SJCRH30 (cell line): Measurements from ENCODE around the gene CREG2. TPM values are rescaled to one million over a fixed set of nuclear protein-coding genes. Genes with fewer than 3 reads are reported as not detected.
A peak's percentile ranks its signal among the peaks of the same experiment; 100 is the strongest.
"Not testable (repeated sequence)": the region's sequence is repeated elsewhere in the genome, so short reads cannot be mapped to it uniquely, and the experiment has no call there.

Source experiments
- DNase-seq, 2 experiments: peaks; one replicate each; pipeline ENCODE4 v3.0.0-alpha.2; 2015 to 2020
- H3K27ac ChIP-seq: fragments of 250-450 bp; sonication (Bioruptor Pico); 2 replicates; pipeline ENCODE4 v1.5.1; 2020; ENCODE audit warnings: mild to moderate bottlenecking, moderate library complexity
- H3K27me3 ChIP-seq: fragments of 250-450 bp; sonication (Bioruptor Pico); 2 replicates; pipeline ENCODE4 v1.5.1; 2020; ENCODE audit warnings: mild to moderate bottlenecking, moderate library complexity
- H3K36me3 ChIP-seq: fragments of 250-450 bp; sonication (Bioruptor Pico); 2 replicates; pipeline ENCODE4 v1.5.1; 2020; ENCODE audit warnings: mild to moderate bottlenecking, moderate library complexity
- H3K4me1 ChIP-seq: fragments of 250-450 bp; sonication (Bioruptor Pico); 2 replicates; pipeline ENCODE4 v1.5.1; 2020; ENCODE audit warnings: mild to moderate bottlenecking, moderate library complexity
- H3K4me3 ChIP-seq: fragments of 250-450 bp; sonication (Bioruptor Pico); 2 replicates; pipeline ENCODE4 v1.5.1; 2020; ENCODE audit warnings: mild to moderate bottlenecking, moderate library complexity
- H3K9me3 ChIP-seq: fragments of 250-450 bp; sonication (Bioruptor Pico); replicated peaks from 2 replicates; pipeline ENCODE4 v1.5.1; 2020; ENCODE audit warnings: mild to moderate bottlenecking, moderate library complexity
- total RNA-seq: library from RNA; depleted of rRNA; stranded (reverse); fragments of >200 nt; shearing (Covaris generic); gene quantifications from 2 replicates; pipeline ENCODE4 v1.2.3, GENCODE V29; 2014

The CREG2 gene
- total RNA-seq, 1 experiment from 2014 or later, result 0.04 TPM

DNA sequence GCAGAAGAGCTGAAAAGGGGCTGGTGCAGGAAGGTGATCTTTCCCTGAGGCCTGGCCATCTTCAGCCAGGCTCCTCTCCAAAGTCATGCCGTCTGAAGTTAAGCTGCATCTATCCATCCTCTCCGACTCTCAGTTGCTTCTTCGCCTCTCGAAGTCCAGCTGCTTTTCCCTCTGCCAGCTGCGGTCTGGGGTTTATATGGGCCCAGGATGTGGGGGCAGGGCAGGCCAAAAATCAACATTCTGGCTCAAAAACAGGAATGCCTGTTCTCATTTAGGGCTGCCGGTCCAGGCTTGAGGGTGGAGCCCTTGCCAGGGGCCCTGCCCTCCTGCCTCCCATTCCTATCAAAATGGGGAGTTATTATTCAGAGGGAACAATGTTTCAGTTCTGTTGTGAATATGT is 31.2 kb downstream of the CREG2 start:
- H3K27me3 ChIP-seq, result no peaks in the 10 kb centered on the region

DNA sequence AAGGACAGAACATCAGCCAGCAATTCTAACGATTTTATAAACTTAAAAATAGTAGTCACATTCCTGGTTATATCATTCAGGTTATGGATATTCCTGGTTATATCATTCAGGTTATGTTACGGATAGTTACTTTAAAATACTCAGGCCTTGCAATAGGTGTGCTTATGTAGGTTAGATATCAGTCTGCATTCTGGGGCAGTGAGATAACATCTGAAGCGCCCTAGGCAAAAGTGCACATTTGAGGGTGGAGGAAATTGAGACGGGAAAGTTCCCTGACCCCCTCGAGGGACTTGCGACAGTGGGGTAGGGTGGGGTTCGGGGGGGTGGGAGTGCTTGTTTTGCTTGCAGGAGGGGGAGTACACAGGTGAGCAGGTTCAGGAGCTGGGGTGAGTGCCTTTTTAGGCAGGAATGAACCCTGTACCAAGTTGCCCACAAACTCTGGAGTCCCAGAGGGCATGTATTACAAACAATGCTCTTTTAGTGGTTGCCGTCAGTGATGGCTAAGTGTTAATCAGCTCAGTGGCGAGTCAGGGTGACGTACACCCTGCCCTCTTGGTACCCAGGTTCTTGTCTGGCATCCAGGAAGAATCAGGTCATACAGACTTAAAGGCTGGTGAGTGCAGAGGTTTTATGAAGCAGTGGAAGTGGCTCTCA is 31.8 kb downstream of the CREG2 start:
- Histone ChIP-seq H3K9me3 (no peaks in the 10 kb centered on the region), H3K36me3 (no peaks in the 10 kb centered on the region), H3K27me3 (no peaks in the 10 kb centered on the region), H3K27ac (no peak overlapping the region), H3K4me3 (no peak overlapping the region), H3K4me1 (0 out of 2 replicates have a peak, but pooled peaks cover 3% of the 10 kb centered on the region)
- no peak for DNase-seq

More for the DNA sequence above, 31.2 kb downstream of the CREG2 start:
- peak in 1 of 2 experiments; percentile 27 for DNase-seq
- Histone ChIP-seq H3K9me3 (no peaks in the 10 kb centered on the region), H3K36me3 (no peaks in the 10 kb centered on the region), H3K4me3 (no peak overlapping the region), H3K27ac (no peak overlapping the region), H3K4me1 (0 out of 2 replicates have a peak, but pooled peaks cover 3% of the 10 kb centered on the region)

DNA sequence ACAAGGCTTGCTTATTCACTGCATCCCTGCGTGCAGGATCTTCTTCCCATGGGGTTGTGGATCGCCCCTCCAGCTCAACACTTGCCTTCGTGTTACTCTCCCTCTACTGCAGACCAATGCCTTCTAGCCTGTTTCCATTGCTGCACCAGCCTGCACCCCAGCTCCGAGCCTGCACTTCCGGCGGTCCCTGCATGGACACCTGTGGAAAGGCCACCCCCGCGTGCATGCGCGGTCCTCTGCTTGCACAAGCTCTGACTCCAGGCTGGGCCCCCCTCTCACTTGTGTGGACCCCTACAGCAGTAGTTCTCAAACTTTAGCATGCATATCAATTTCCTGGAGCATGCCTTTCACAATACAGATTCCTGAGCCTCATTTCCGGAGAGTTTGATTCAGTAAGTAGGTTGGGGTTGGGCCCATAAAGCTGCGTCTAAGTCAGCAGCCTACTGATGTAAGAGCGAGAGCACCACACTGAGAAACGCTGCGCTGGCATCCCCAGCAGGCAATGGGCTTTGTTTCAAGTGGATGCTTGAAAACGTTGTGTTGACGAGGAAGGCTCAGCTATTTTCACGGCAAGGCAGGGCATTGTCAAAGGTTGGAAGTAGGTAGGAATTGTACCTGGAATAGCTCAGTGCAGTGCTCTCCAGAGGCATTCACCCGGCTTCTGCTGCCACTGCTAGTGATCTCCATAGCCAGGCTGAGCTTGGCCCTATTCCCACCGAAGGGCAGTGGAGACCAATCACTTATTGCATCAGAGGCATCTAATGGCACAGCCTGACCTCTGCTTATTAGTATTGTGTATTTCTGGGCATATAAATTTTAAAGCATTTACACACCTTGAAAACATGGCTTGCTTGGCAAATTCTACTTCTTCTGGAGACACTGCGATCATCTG is 32.6 kb downstream of the CREG2 start:
- no peaks in the 10 kb centered on the region for H3K9me3 ChIP-seq
- H3K27ac ChIP-seq, result no peak overlapping the region
- 0 out of 2 replicates have a peak, but pooled peaks cover 3% of the 10 kb centered on the region for H3K4me1 ChIP-seq
- DNase-seq, result no peak
- H3K36me3 ChIP-seq, result no peaks in the 10 kb centered on the region
- H3K4me3 ChIP-seq, result no peak overlapping the region
- no peaks in the 10 kb centered on the region for H3K27me3 ChIP-seq

DNA sequence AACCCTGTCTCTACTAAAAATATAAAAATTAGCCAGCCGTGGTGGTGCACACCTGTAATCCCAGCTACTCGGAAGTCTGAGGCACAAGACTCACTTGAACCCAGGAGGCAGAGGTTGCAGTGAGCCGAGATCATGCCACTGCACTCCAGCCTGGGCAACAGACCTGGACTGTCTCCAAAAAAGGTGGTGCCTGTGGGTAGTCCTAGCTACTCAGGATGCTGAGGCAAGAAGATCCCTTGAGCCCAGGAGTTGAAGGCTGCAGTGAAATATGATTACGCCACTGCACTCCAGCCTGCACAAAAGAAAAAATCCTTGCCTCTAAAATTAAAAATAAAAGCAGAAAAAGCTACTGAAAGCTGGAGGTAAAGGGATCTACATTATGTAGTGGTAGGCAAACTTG is 34.7 kb downstream of the CREG2 start:
- not testable (repeated sequence) for H3K4me3 ChIP-seq, DNase-seq, H3K9me3 ChIP-seq, H3K4me1 ChIP-seq, H3K27ac ChIP-seq, H3K36me3 ChIP-seq, H3K27me3 ChIP-seq

DNA sequence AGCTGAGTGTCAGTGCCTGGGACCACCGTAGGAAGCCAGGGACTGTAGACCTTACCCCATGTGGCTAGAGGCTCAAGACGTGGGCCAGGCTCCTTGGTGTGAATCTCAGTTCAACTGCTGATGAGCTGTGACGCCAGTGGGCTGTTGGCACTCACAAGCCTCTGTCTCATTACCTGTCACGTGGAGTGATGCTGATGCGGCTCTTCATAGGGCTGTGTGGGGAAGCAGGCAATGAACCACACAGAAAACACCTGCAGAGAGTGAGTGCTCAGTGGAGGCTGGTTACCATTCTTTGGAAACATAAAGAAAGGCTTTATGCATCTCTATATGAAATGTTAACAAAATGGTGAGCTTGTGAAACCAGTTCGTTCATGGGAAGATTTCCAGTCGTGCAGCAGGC is 36.1 kb downstream of the CREG2 start:
- DNase-seq, result no peak
- H3K9me3 ChIP-seq, result no peaks in the 10 kb centered on the region
- H3K4me1 ChIP-seq, result 0 out of 2 replicates have a peak, but pooled peaks cover 1% of the 10 kb centered on the region
- H3K36me3 ChIP-seq, result no peaks in the 10 kb centered on the region
- H3K27ac ChIP-seq, result no peak overlapping the region
- no peak overlapping the region for H3K4me3 ChIP-seq
- H3K27me3 ChIP-seq, result no peaks in the 10 kb centered on the region; the same call in 1 of the 2 replicates

DNA sequence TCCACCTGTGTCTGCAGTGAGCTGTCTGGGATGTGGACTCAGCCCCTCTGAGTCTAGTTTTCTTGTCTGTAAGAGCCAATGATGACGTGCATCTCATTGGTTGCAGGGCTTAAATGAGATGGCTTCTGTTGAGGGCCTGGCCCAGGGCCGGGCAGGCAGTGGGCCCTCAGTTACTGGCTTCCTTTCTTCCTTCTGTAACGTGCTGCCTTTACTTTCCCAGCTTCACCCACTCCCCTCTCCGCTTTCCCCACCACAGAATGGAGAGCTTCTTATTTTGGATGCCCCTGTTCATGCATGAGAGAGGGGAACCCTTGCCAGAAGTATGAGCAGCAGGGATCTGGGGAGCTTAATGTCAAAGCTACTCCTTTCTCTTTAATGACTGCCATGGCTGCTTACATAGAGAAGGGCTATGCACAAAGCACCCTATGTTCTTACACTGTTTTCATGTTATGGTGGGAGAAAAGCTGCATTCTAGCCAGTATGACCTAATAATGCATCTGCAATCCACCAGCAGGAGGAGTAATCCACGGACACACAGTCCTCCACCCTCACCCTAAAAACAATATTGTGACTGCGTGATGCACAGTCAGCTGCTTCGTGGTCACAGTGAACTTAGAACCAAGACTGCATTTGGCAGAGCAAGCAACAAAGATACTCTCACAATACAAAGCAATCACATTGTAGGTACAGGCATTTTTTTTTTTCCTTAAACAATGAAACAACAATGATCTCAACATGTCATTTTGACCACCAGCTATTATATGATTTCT is 37.2 kb downstream of the CREG2 start:
- peak in 1 of 2 experiments; percentile 54 for DNase-seq
- no peak overlapping the region for H3K4me3 ChIP-seq

DNA sequence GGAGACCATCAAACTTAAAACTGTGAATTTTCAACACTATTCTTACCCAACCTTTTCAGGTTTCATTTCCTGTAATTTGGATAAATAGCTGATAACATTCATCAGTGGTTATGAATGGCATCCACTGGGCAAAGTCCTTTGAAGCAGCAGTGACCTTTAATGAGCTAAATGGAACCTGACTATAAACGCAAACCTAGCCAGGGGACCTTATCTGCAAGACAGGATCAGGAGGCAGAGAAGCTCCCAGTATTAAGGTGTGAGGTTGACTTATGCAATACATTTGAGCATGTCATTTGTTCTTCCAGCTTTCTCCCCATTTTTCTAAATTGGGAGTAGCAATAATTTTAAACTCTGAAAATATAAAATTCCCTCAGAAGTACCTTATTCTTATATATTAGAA is 38.4 kb downstream of the CREG2 start:
- Histone ChIP-seq H3K9me3 (no peaks in the 10 kb centered on the region), H3K27me3 (no peaks in the 10 kb centered on the region; the same call in 1 of the 2 replicates), H3K4me1 (no peaks in the 10 kb centered on the region), H3K27ac (no peak overlapping the region), H3K36me3 (no peaks in the 10 kb centered on the region), H3K4me3 (no peak overlapping the region)
- DNase-seq, result no peak

More for the DNA sequence above, 37.2 kb downstream of the CREG2 start:
- H3K27me3 ChIP-seq, result no peaks in the 10 kb centered on the region; the same call in 1 of the 2 replicates
- H3K4me1 ChIP-seq, result no peaks in the 10 kb centered on the region
- H3K27ac ChIP-seq, result no peak overlapping the region
- H3K36me3 ChIP-seq, result no peaks in the 10 kb centered on the region
- H3K9me3 ChIP-seq, result no peaks in the 10 kb centered on the region

DNA sequence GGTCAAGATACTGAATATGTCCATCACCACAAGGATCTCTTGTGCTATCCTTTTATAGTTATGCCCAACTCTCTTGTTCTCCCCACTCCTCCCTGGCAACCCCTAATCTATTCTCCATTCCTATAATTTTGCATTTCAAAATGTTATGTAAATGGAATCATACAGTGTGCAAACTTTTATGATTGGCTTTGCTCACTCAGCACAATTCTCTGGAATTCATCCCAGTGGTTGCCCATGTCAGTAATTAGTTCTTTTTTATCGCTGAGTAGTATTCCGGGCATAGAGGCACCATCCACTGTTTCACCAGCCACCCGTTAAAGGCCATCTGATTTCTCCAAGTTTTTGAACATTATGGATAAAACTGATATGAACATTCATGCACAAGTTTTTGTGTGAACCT is 40.4 kb downstream of the CREG2 start:
- no peak for DNase-seq
- H3K4me1 ChIP-seq, result no peaks in the 10 kb centered on the region
- H3K4me3 ChIP-seq, result no peak overlapping the region
- H3K27me3 ChIP-seq, result no peaks in the 10 kb centered on the region; the same call in 1 of the 2 replicates
- no peak overlapping the region for H3K27ac ChIP-seq
- H3K36me3 ChIP-seq, result no peaks in the 10 kb centered on the region
- H3K9me3 ChIP-seq, result no peaks in the 10 kb centered on the region

DNA sequence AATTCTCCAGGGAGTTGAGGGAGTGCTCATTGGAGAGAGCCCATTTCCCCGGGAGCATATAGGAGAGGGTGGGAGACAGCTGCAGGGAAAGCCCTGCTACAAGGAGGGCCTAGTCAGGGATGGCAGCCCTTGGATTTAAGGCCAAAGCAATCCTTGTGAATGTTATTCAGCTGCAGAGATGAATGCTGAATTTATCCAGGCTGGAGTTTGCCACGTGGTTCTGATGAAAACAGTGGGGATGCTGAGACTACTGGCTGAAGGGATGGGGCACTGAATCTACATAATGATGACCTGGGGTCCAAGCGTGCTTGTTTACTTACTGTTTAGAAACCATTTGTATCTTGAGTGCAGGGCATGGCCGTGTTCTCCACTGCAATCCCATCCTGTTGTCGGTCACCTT is 43.2 kb downstream of the CREG2 start:
- Histone ChIP-seq H3K27me3 (no peaks in the 10 kb centered on the region; the same call in 1 of the 2 replicates), H3K9me3 (no peaks in the 10 kb centered on the region), H3K4me3 (no peak overlapping the region), H3K36me3 (no peaks in the 10 kb centered on the region), H3K27ac (no peak overlapping the region), H3K4me1 (no peaks in the 10 kb centered on the region)
- DNase-seq, result no peak

DNA sequence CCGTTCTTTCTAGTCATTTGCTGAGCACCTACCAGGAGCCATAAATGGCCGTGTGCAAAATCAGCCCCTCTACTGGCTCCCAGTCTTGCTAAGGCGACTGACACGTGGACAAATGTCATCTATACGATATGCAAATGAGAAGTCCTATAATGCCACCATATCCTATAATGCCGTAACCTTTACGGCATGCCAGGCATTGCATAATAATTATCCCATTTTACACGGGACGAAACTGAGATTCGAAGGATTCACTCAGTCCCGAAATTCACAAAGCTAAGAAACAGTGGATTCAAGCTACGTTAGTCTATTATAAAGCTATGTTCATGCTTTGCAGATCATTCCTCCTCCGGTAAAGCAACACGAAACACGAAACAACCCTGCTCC is 44.7 kb downstream of the CREG2 start:
- Histone ChIP-seq H3K9me3 (no peaks in the 10 kb centered on the region), H3K27ac (no peak overlapping the region), H3K4me1 (no peaks in the 10 kb centered on the region), H3K4me3 (no peak overlapping the region), H3K27me3 (no peaks in the 10 kb centered on the region; the same call in 1 of the 2 replicates), H3K36me3 (no peaks in the 10 kb centered on the region)
- no peak for DNase-seq

DNA sequence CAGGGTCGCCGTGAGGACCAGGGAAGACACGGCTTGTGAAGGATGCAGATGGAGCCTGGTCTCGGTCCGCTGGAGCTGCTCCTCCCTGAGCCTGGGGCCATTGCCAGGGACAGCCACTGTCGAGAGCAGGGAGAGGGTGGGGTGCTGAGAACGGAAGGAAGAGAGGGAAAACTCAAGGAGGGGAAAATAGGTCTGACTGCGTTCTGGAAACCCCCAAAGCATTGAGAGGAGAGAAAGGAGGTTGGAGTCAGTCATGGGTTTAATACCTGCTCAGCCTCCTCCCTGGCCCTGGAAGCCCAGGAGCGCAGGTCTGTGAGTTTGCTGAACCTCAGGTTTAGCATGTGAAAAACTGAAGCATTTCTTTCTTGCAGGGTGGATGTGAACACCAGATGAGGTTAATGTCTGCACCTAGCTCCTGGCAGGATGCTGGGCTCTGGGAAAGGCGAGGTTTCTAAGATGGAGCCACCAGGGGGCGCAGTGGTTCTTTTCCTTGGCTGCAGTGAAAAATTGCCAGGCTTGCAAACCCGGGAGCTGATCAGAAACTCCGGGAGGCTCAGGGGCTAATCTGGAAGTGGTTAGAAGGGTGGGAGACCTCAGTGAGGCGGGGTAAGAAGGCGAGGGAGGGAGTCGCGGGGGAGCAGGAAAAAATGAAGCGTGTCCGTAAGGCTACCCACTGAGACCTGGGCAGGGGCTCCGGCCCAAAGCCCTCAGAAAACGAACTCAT is 45.2 kb downstream of the CREG2 start:
- peak overlapping the region; percentile 9; the same call in 1 of the 2 replicates for H3K4me3 ChIP-seq
- H3K4me1 ChIP-seq, result no peaks in the 10 kb centered on the region

DNA sequence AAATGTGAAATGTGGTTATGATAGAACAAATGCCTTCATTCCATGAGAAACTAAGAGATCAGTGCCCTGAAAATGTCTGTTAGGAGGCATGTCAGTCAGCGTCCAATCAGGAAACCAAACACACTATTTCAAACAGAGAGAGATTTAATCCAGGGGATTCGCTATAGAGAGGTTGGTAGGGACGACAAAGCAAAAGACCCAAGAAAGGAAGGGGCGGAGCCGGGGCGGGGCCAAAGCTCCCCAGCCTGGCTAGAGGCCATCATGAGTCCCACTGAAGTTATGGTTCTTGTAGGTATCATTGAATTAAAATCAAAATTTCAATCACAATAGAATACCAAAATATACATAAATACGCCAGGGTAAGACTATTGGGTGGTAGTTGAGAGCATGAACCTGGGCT is 45.9 kb downstream of the CREG2 start:
- no peaks in the 10 kb centered on the region for H3K4me1 ChIP-seq
- DNase-seq, result peak; percentile 47 to 69
- peak overlapping the region; percentile 26 for H3K4me3 ChIP-seq
- H3K27ac ChIP-seq, result no peak overlapping the region
- no peaks in the 10 kb centered on the region for H3K27me3 ChIP-seq
- H3K36me3 ChIP-seq, result no peaks in the 10 kb centered on the region
- no peaks in the 10 kb centered on the region for H3K9me3 ChIP-seq

More for the DNA sequence above, 45.2 kb downstream of the CREG2 start:
- no peak overlapping the region for H3K27ac ChIP-seq
- DNase-seq, result peak; percentile 67 to 93
- no peaks in the 10 kb centered on the region for H3K36me3 ChIP-seq
- no peaks in the 10 kb centered on the region for H3K27me3 ChIP-seq
- H3K9me3 ChIP-seq, result no peaks in the 10 kb centered on the region

DNA sequence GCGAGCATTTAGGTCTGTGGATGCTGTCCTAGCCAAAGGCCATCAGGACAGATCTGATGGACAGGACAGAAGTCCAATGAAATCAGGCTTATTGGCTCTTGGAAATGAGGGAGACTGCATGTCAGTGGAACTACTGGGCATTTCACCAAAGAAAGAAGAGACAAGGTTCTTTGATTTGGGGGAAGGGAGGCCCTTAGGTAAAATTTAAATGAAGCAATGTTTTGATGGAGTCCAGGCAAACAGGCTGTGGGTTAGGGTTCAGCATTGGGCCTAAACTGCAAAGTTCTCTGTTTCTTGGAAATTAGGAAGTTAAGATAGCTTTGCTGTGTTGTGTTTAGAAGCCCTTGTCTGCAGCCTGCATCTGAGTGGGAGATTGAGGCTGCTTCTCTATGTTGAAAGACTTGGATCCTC is 47.2 kb downstream of the CREG2 start:
- no peak overlapping the region for H3K4me3 ChIP-seq
- no peaks in the 10 kb centered on the region for H3K36me3 ChIP-seq
- no peaks in the 10 kb centered on the region; the same call in 1 of the 2 replicates for H3K27me3 ChIP-seq
- no peaks in the 10 kb centered on the region for H3K9me3 ChIP-seq
- H3K4me1 ChIP-seq, result no peaks in the 10 kb centered on the region
- no peak overlapping the region for H3K27ac ChIP-seq
- DNase-seq, result no peak

DNA sequence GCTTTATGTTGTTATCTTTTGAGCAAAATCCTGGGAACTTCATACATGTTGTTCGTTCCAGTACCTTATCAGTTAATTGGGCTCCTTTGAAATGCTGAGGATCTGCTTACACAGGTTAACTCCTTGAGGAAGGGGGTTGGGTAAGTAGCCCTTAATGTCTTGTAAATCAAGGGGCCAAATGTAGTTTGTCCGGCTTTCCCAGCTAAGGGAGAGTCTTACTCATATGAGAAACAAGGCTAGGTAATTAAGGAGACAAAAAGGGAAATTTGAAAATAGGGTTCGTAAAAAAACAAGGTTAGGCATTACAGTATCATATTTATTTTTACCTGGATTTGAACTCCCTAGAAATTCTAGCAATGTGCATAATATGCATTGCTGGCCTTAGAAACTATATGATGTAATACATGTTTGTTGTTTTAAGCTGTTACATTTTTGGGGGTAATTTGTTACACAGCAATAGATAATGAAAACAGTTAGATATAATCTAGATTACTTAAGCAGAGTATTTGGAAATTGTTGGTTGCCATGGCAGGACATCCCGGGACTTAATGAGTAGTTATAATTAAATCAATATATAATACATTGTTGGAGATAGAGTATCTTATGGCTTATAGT is 47.9 kb downstream of the CREG2 start:
- H3K9me3 ChIP-seq, result no peaks in the 10 kb centered on the region
- no peak overlapping the region for H3K4me3 ChIP-seq
- no peaks in the 10 kb centered on the region for H3K36me3 ChIP-seq
- DNase-seq, result no peak
- no peaks in the 10 kb centered on the region; the same call in 1 of the 2 replicates for H3K27me3 ChIP-seq
- H3K27ac ChIP-seq, result no peak overlapping the region
- no peaks in the 10 kb centered on the region for H3K4me1 ChIP-seq
